ENCODE measurements around the gene MBD5. TPM values are rescaled to one million over a fixed set of nuclear protein-coding genes. Genes with fewer than 3 reads are reported as not detected.

The MBD5 gene
- total and polyA plus RNA-seq, 4 donors = 2.0 to 15.9 (median 9.5) TPM

DNA sequence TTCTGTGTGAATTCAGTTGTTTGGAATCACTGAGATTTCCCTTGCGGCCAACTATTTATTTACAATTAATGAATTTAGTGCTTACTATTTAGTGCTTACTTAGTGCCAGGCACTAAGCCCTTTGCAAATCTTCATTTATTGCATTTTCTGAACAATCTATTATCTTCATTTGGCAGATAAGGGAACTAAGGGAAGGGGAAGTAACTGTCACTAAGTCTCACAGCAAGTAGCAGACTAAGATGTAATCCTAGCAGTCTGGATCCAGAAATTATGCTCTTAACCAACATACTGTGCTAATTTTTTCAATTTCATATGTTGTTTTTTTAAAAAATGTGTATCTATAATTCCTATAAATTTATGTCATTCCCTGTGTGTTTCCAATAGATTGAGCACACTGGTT, 409.2 kb downstream of the MBD5 start (continued):
- TF ChIP-seq, protein P1, sequence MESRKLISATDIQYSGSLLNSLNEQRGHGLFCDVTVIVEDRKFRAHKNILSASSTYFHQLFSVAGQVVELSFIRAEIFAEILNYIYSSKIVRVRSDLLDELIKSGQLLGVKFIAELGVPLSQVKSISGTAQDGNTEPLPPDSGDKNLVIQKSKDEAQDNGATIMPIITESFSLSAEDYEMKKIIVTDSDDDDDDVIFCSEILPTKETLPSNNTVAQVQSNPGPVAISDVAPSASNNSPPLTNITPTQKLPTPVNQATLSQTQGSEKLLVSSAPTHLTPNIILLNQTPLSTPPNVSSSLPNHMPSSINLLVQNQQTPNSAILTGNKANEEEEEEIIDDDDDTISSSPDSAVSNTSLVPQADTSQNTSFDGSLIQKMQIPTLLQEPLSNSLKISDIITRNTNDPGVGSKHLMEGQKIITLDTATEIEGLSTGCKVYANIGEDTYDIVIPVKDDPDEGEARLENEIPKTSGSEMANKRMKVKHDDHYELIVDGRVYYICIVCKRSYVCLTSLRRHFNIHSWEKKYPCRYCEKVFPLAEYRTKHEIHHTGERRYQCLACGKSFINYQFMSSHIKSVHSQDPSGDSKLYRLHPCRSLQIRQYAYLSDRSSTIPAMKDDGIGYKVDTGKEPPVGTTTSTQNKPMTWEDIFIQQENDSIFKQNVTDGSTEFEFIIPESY (IDR thresholded peaks at IDR 0.05) = no peak
- TF ChIP-seq CTCF (IDR thresholded peaks at IDR 0.05; ENCODE audit: low read depth, low read length, missing input control) = no peak

GRCh38 chr2:148447877-148448276, 427.0 kb downstream of the MBD5 start:
- TF ChIP-seq, protein P1 (IDR thresholded peaks at IDR 0.05) = no peak
- TF ChIP-seq HNF4A (conservative IDR thresholded peaks at IDR 0.05) (no peak), YY1 (IDR thresholded peaks at IDR 0.05) (no peak), RAD21 (IDR thresholded peaks at IDR 0.05) (no peak), FOXA1 (IDR thresholded peaks at IDR 0.05) (no peak), RXRA (IDR thresholded peaks at IDR 0.05) (no peak), FOXA2 (IDR thresholded peaks at IDR 0.05) (no peak), TAF1 (conservative IDR thresholded peaks at IDR 0.05) (no peak), EGR1 (IDR thresholded peaks at IDR 0.05; ENCODE audit: low read depth in 2 of 2) (no peak), GABPA (IDR thresholded peaks at IDR 0.05 in 1 of 2, conservative IDR thresholded peaks at IDR 0.05 in 1 of 2) (no peak), JUND (IDR thresholded peaks at IDR 0.05) (no peak), CTCF (IDR thresholded peaks at IDR 0.05; ENCODE audit: low read depth, low read length, missing input control) (no peak), REST (IDR thresholded peaks at IDR 0.05) (no peak), MAX (IDR thresholded peaks at IDR 0.05) (no peak)
- TF ChIP-seq, protein P2, sequence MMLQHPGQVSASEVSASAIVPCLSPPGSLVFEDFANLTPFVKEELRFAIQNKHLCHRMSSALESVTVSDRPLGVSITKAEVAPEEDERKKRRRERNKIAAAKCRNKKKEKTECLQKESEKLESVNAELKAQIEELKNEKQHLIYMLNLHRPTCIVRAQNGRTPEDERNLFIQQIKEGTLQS (IDR thresholded peaks at IDR 0.05) = no peak
- Histone ChIP-seq H3K27ac (ENCODE audit: low read depth in 1 of 2, low read length in 2 of 2) (no peak overlapping the region), H3K9me3 (ENCODE audit: control insufficient read depth in 4 of 4, low read length in 3 of 4) (no peaks in the 10 kb centered on the region), H3K9ac (ENCODE audit: low read depth in 1 of 2, low read length in 2 of 2) (no peak overlapping the region), H3K36me3 (ENCODE audit: control insufficient read depth in 4 of 4, insufficient read depth in 3 of 4, low read depth in 1 of 4, low read length in 3 of 4) (no peaks in the 10 kb centered on the region), H3K4me1 (ENCODE audit: control insufficient read depth in 4 of 4, insufficient read depth in 4 of 4, low read length in 3 of 4) (no peaks in the 10 kb centered on the region), H3K4me3 (ENCODE audit: low read depth in 1 of 3, low read length in 3 of 3) (no peak overlapping the region), H3K27me3 (ENCODE audit: control insufficient read depth in 4 of 4, insufficient read depth in 4 of 4, low read length in 3 of 4) (no peaks in the 10 kb centered on the region)
- no peak for DNase-seq (ENCODE audit: low spot score)
- 99% methylated on average over 1 of the region's 1 CpG for WGBS

Data from liver (tissue), 9 donors.